Thoracic aorta (tissue), 2 donors: ENCODE data around the gene MXD4. TPM values are rescaled to one million over a fixed set of nuclear protein-coding genes. Genes with fewer than 3 reads are reported as not detected.
"Not testable (repeated sequence)": the region's sequence is repeated elsewhere in the genome, so short reads cannot be mapped to it uniquely, and the experiment has no call there.

Experiments used
- ATAC-seq: fragments of 150-250 bp; one replicate; pipeline ENCODE4 v1.8.0; 2017; ENCODE audit warnings: low read depth; ENCODE audit not compliant: insufficient number of reproducible peaks, low FRiP score
- DNase-seq: peaks from one replicate; pipeline ENCODE4 v3.0.0-alpha.2; 2020; ENCODE audit warnings: low spot score
- H3K27ac ChIP-seq, 2 donors: fragments of 200-600 bp; sonication (generic); 1 replicate in 1 of 2; 2 replicates in 1 of 2; pipeline ENCODE4 v1.5.1; 2016; ENCODE audit warnings: mild to moderate bottlenecking in 2 of 2, moderate library complexity in 2 of 2
- H3K27me3 ChIP-seq: fragments of 200-600 bp; sonication (generic); replicated peaks from 2 replicates; pipeline ENCODE4 v1.6.0; 2016; ENCODE audit warnings: mild to moderate bottlenecking; ENCODE audit not compliant: insufficient read depth
- H3K36me3 ChIP-seq: fragments of 200-600 bp; sonication (generic); one replicate; pipeline ENCODE4 v1.5.1; 2016
- H3K4me1 ChIP-seq, 2 donors: fragments of 200-600 bp; sonication (generic); 1 replicate in 1 of 2; 2 replicates in 1 of 2; pipeline versions ENCODE4 v1.5.1 to v1.6.0; 2016; ENCODE audit warnings: low read depth in 2 of 2, mild to moderate bottlenecking in 1 of 2; ENCODE audit not compliant: control insufficient read depth in 1 of 2
- H3K4me3 ChIP-seq: fragments of 200-600 bp; sonication (generic); 2 replicates; pipeline ENCODE4 v1.5.1; 2016; ENCODE audit warnings: mild to moderate bottlenecking
- H3K9me3 ChIP-seq: fragments of 200-600 bp; sonication (generic); 2 replicates; pipeline ENCODE4 v1.5.1; 2016
- total RNA-seq, 2 donors: library from RNA; depleted of rRNA; stranded (reverse); fragments of >200 nt; gene quantifications; one replicate each; pipeline versions ENCODE4 v1.1.0 to v1.2.3, GENCODE V29; 2016
- TF ChIP-seq, protein P1 (sequence below): fragments of 200-600 bp; sonication (generic); IDR thresholded peaks from one replicate; pipeline ENCODE4 v1.5.1; 2019; ENCODE audit warnings: antibody characterized with exemption

The MXD4 gene
- total RNA-seq, 2 donors from 2014 or later = 93.1 to 105 TPM

DNA sequence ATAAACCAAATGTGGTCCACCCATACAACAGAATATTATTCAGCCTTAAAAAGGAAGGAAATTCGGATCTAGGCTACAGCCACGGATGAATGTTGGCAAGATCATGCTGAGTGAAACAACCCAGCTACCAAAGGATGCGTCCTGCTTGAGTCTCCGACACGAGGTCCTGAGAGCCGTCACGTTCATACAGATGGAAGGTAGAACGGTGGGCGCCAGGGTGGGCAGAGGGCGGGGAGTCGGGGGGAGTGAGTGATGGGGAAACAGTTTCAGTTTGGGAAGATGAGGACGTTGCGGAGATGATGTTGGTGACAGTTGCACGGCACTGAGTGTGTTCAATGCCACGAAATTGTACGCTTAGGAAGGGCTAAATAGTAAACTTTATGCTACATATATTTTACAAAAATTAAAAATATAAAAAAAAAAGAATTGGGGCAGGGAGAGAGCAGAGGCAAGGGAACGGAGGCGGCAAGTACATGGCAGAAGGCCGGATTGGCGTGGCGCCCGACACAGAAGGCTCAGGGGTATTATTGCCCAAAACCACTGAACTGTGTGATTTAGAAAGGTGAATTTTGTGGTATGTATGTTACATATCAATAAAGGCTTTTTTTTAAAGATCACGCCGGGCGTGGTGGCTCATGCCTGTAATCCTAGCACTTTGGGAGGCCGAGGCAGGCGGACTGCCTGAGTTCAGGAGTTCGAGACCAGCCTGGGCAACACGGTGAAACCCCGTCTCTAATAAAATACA is 14.8 kb upstream of the MXD4 start:
- TF ChIP-seq, protein P1, sequence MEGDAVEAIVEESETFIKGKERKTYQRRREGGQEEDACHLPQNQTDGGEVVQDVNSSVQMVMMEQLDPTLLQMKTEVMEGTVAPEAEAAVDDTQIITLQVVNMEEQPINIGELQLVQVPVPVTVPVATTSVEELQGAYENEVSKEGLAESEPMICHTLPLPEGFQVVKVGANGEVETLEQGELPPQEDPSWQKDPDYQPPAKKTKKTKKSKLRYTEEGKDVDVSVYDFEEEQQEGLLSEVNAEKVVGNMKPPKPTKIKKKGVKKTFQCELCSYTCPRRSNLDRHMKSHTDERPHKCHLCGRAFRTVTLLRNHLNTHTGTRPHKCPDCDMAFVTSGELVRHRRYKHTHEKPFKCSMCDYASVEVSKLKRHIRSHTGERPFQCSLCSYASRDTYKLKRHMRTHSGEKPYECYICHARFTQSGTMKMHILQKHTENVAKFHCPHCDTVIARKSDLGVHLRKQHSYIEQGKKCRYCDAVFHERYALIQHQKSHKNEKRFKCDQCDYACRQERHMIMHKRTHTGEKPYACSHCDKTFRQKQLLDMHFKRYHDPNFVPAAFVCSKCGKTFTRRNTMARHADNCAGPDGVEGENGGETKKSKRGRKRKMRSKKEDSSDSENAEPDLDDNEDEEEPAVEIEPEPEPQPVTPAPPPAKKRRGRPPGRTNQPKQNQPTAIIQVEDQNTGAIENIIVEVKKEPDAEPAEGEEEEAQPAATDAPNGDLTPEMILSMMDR = no peak
- DNase-seq (no peak), ATAC-seq (no peak)
- Histone ChIP-seq H3K27ac (no peak overlapping the region), H3K4me1 (no peaks in the 10 kb centered on the region), H3K36me3 (no peaks in the 10 kb centered on the region), H3K9me3 (no peaks in the 10 kb centered on the region), H3K4me3 (no peak overlapping the region), H3K27me3 (no peaks in the 10 kb centered on the region)

DNA sequence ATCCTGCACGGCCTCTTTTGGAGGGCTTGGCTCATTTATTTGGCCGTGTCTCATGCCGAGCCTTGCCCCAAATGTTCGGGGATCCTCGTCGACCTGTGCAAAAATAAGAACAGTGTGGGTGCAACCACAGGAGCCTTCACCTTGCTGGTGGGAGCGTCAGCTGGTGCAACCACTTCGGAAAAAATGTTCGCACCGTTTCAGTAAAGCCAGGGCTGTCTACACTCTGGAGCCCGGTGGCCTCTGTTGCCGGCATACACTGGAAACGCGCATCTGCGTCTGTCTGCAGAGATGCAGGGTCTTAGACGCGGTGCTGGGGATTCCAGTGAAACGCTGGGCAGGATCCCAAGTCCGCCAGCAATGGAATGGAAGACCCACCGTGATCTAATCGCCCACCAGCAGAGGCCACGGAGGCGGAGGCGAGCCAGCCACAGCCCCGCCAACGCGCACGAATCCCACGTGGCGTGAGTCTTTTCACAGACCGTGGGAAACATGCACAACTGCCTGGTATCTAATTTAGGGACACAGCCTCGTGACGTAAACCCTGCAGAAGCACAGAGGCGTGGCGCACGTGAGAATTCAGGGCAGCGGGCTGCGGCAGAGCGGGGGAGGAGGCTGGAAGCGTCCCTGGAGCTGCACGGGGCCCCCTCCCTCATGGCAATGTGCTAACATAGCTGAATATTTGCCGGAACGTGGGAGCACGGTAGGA is 13.8 kb upstream of the MXD4 start:
- H3K36me3 ChIP-seq = no peaks in the 10 kb centered on the region
- TF ChIP-seq, protein P1 = no peak
- no peak for ATAC-seq
- no peak overlapping the region for H3K27ac ChIP-seq
- H3K27me3 ChIP-seq = no peaks in the 10 kb centered on the region
- no peaks in the 10 kb centered on the region for H3K4me1 ChIP-seq
- no peak for DNase-seq
- no peaks in the 10 kb centered on the region for H3K9me3 ChIP-seq
- H3K4me3 ChIP-seq = no peak overlapping the region

DNA sequence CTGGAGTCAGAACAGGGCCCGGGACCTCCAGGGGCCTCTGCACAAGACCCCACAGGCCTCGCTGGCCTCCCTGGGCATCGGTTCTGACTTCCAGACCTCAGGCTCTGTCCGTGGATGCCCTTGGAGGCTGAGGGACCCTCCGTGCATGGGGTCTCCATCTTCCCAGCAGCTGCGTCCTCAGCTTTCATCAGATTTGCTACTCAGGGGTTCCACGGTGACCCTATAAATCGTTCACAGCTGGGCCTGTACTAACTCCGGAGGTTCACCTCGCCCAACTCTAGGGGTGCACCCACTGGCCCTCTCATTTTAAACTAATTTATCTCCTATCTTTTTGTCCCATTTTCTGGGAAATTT is 13.1 kb upstream of the MXD4 start:
- not testable (repeated sequence) for H3K9me3 ChIP-seq, ATAC-seq, H3K4me1 ChIP-seq, DNase-seq, H3K4me3 ChIP-seq, H3K36me3 ChIP-seq, H3K27me3 ChIP-seq, H3K27ac ChIP-seq

DNA sequence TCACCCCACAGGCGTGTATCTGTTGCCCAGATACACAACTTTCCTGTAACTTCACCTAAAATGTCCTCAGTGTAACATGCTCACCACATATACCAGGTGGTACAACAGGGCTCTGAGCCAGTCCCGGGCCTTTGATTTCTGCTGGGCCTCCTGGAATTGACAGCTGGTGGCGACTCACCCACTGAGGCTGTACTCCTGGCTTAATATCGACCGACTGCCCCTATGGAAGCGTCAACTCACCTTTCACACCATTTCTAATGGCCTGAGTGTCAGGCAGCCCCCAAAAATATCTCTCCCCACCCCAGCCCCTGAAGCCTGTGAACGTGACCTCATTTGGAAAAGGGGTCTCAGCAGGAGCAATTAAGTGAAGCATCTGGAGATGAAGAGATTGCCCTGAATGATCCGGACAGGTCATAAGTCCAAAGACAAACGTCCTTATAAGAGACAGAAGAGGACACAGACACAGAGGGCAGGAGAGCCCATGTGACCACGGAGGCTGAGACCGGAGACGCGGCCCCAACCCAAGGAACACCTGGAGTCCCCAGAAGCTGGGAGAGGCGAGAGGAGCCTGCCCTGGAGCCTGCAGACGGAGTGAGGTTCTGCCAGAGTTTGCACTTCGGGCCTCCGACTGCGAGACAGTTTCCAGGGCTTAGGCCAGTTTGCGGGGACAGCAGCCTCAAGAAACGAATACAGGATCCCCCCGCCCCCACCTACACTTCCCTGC is 12.6 kb upstream of the MXD4 start:
- no peaks in the 10 kb centered on the region for H3K27me3 ChIP-seq
- no peaks in the 10 kb centered on the region for H3K36me3 ChIP-seq
- TF ChIP-seq, protein P1 = no peak
- H3K9me3 ChIP-seq = no peaks in the 10 kb centered on the region
- no peak overlapping the region for H3K4me3 ChIP-seq
- no peaks in the 10 kb centered on the region for H3K4me1 ChIP-seq
- DNase-seq (no peak), ATAC-seq (no peak)
- no peak overlapping the region for H3K27ac ChIP-seq

DNA sequence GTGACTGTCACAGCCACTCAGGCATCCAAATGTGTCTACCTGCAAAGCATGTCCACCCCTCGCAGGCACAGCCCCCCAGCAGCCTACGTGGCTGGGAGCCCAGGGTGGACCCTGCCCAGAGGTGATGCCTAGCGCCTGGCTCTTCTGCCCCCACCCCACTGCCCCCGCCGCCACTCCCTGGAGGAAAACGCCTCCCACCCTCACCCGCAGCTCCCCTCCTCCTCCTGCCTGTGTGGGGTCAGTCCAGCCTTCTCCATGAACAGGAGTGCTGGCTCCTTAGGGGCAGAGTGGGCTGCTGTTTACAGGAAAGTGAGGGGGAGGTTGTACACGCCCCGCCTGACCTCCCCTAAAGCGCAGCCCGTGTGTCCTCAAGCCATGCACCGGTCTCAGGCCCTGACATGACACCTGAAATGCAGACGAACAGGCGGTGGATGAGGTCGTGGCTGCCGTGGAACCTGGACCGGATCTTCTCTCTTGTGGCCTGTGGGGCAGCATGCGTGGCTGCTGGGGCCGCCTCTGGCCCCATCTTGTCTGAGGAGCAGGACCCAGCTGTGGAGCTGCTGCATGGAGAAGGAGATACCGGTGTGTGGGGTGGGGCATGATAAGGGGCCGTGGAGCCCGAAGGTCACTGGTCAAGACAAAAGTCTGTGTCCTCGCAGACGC is 11.9 kb upstream of the MXD4 start:
- Histone ChIP-seq H3K36me3 (no peaks in the 10 kb centered on the region), H3K4me1 (no peaks in the 10 kb centered on the region), H3K4me3 (no peak overlapping the region), H3K27ac (no peak overlapping the region), H3K9me3 (no peaks in the 10 kb centered on the region), H3K27me3 (no peaks in the 10 kb centered on the region)
- DNase-seq (no peak), ATAC-seq (no peak)
- TF ChIP-seq, protein P1 = no peak
